Measurements from ENCODE around the gene CIRBP. TPM values are rescaled to one million over a fixed set of nuclear protein-coding genes. Genes with fewer than 3 reads are reported as not detected.
"Not testable (repeated sequence)": the region's sequence is repeated elsewhere in the genome, so short reads cannot be mapped to it uniquely, and the experiment has no call there.

The CIRBP gene
- total RNA-seq, 1 donor from 2014 or later = 315 TPM

- no peak for DNase-seq (ENCODE audit: low spot score)
- no peak overlapping the region for H3K4me3 Mint-ChIP-seq (ENCODE audit: unreplicated experiment)
- TF ChIP-seq, protein P1, sequence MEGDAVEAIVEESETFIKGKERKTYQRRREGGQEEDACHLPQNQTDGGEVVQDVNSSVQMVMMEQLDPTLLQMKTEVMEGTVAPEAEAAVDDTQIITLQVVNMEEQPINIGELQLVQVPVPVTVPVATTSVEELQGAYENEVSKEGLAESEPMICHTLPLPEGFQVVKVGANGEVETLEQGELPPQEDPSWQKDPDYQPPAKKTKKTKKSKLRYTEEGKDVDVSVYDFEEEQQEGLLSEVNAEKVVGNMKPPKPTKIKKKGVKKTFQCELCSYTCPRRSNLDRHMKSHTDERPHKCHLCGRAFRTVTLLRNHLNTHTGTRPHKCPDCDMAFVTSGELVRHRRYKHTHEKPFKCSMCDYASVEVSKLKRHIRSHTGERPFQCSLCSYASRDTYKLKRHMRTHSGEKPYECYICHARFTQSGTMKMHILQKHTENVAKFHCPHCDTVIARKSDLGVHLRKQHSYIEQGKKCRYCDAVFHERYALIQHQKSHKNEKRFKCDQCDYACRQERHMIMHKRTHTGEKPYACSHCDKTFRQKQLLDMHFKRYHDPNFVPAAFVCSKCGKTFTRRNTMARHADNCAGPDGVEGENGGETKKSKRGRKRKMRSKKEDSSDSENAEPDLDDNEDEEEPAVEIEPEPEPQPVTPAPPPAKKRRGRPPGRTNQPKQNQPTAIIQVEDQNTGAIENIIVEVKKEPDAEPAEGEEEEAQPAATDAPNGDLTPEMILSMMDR (IDR thresholded peaks at IDR 0.05; ENCODE audit: unreplicated experiment) = no peak
- no peak overlapping the region for H3K27ac Mint-ChIP-seq (ENCODE audit: unreplicated experiment)
- no peaks in the 10 kb centered on the region for H3K9me3 Mint-ChIP-seq (ENCODE audit: unreplicated experiment)
- H3K36me3 Mint-ChIP-seq (ENCODE audit: low read depth, unreplicated experiment) = no peaks in the 10 kb centered on the region
- H3K4me1 Mint-ChIP-seq (ENCODE audit: unreplicated experiment) = peaks cover 7% of the 10 kb centered on the region
- H3K27me3 Mint-ChIP-seq (ENCODE audit: unreplicated experiment) = peaks cover 17% of the 10 kb centered on the region
Observed at GRCh38 chr19:1245494-1246264, 23.5 kb upstream of the CIRBP start.

DNA sequence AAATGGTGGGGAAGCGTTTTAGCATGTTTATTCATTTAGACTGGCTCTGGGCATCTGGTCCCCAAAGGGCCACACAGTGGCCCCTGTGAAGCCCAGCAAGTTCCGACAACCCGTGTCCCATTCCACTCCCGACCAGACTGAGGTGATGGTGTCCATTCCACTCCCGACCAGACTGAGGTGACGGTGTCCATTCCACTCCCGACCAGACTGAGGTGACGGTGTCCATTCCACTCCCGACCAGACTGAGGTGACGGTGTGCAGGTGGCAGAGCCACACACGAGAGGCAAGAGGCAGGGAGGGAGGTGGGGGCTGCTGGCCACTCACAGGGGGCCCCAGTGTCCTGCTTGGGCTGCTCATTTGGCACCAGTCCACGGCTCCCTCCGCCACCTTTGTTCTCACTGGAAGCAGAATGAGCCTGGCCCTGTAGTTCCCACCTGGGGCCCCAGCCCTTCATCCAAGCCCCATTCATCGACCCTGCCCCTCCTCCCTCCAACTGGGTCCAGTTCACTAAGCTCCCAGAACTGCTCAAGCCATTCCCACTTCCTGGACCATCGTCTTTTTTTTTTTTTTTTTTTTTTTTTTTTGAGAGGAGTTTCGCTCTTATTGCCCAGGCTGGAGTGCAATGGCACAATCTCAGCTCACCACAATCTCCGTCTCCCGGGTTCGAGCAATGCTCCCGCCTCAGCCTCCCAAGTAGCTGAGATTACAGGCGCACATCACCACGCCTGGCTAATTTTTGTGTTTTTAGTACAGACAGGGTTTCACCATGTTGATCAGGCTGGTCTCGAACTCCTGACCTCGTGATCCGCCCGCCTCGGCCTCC is 22.7 kb upstream of the CIRBP start:
- not testable (repeated sequence) for H3K4me3 Mint-ChIP-seq (ENCODE audit: unreplicated experiment); DNase-seq (ENCODE audit: low spot score); H3K27ac Mint-ChIP-seq (ENCODE audit: unreplicated experiment); H3K4me1 Mint-ChIP-seq (ENCODE audit: unreplicated experiment); H3K36me3 Mint-ChIP-seq (ENCODE audit: low read depth, unreplicated experiment); H3K9me3 Mint-ChIP-seq (ENCODE audit: unreplicated experiment)
- peaks cover 17% of the 10 kb centered on the region for H3K27me3 Mint-ChIP-seq (ENCODE audit: unreplicated experiment)

DNA sequence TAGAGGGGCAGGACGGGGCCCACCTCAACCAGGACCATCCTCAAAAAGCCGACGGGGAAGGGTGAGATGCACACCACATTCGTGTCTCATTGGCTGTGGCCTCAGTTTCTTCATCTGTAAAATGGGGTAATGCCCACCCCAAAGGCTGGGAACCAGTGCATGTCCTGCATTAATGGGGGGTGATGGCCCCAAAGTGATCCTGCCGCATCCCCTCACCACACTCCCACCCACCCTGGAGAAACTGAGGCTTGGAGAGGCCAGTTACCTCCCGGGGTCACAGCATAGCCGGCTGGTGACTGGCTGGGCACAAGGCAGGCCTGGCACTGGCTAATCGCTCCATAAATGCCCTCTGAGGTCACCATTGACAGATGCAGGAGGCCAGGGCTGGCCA is 21.4 kb upstream of the CIRBP start:
- TF ChIP-seq, protein P1 (IDR thresholded peaks at IDR 0.05; ENCODE audit: unreplicated experiment) = no peak
- peaks cover 2% of the 10 kb centered on the region for H3K4me1 Mint-ChIP-seq (ENCODE audit: unreplicated experiment)
- peaks cover 5% of the 10 kb centered on the region for H3K36me3 Mint-ChIP-seq (ENCODE audit: low read depth, unreplicated experiment)
- DNase-seq (ENCODE audit: low spot score) = no peak
- peaks cover 16% of the 10 kb centered on the region for H3K27me3 Mint-ChIP-seq (ENCODE audit: unreplicated experiment)
- no peak overlapping the region for H3K27ac Mint-ChIP-seq (ENCODE audit: unreplicated experiment)
- H3K4me3 Mint-ChIP-seq (ENCODE audit: unreplicated experiment) = peak overlapping the region; percentile 47
- no peaks in the 10 kb centered on the region for H3K9me3 Mint-ChIP-seq (ENCODE audit: unreplicated experiment)

DNA sequence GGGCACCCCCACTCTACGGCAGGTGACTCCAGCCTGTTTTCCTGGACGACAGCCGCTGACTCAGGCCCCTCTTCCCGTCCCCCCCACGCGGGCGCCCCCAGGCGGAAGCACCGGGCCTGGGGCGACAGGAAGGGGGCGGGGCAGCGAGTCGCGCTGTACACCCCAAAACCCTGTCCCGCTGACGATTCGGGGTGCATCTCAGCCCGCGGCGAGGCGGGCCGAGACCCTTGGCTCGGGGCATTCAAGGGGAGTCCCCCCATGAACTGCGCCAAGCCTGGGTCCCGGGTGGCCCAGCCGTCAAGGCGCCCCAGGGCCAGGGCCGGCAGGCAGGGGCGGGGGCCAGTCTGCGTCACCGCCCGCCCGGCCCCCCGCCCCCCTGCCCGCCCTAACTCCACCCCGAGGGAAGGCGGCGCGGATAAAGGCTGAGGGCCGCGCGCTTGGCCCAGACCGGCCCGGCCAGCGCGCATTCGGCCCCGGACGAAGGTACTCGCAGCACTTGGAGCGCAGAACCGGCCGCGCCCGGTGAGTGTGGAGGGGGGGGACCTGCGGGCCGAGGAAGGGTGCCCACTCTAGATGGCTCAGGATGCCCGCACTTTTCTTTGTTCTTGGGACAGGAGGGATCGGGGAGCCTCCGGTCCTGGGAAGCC is 20.9 kb upstream of the CIRBP start, which contains the start of gene MIDN:
TSS of gene MIDN (plus strand) at position 445 of the 647 bp plus-strand sequence. CDS start 1,714 bp downstream, outside the sequence.
- TF ChIP-seq, protein P1 (IDR thresholded peaks at IDR 0.05; ENCODE audit: unreplicated experiment) = no peak
- peaks cover 12% of the 10 kb centered on the region for H3K27me3 Mint-ChIP-seq (ENCODE audit: unreplicated experiment)
- DNase-seq (ENCODE audit: low spot score) = peak; percentile 84
- H3K4me1 Mint-ChIP-seq (ENCODE audit: unreplicated experiment) = peaks cover 2% of the 10 kb centered on the region
- H3K4me3 Mint-ChIP-seq (ENCODE audit: unreplicated experiment) = peak within 1 kb of the TSS; percentile 84
- peak within 1 kb of the TSS; percentile 90 for H3K27ac Mint-ChIP-seq (ENCODE audit: unreplicated experiment)
- no peaks in the 10 kb centered on the region for H3K9me3 Mint-ChIP-seq (ENCODE audit: unreplicated experiment)
- peaks cover 5% of the 10 kb centered on the region for H3K36me3 Mint-ChIP-seq (ENCODE audit: low read depth, unreplicated experiment)

DNA sequence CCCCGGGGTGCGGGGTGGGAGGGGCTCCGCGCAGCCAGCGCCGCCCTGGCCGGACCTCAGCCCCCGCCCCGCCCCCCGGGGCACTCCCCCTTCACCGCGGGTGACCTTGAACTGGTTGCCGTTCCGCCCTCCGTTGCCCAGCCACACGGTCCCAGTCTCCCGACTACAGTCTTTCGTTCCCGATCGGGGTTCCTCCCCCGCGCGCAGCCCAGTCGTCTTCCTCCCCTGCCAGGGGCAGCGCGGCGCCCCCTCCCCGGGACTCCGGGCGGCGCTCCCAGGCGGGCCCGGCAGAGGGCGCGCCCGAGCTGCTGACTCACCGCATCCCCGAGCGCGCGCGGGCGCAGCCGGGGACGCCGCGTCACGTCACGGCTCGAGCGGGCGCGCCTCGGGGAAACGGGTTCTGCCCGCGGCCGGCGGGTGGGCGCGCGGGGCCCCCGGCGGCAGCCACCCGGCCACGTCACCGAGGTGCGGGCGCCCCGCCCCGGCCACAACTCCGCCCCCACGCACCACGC is 20.3 kb upstream of the CIRBP start:
- TF ChIP-seq, protein P1 (IDR thresholded peaks at IDR 0.05; ENCODE audit: unreplicated experiment) = peak; percentile 78

More for the DNA sequence above, 20.3 kb upstream of the CIRBP start:
- peaks cover 5% of the 10 kb centered on the region for H3K36me3 Mint-ChIP-seq (ENCODE audit: low read depth, unreplicated experiment)
- H3K27ac Mint-ChIP-seq (ENCODE audit: unreplicated experiment) = peak overlapping the region; percentile 90
- H3K4me1 Mint-ChIP-seq (ENCODE audit: unreplicated experiment) = peaks cover 2% of the 10 kb centered on the region
- H3K27me3 Mint-ChIP-seq (ENCODE audit: unreplicated experiment) = peaks cover 12% of the 10 kb centered on the region
- peak; percentile 86 for DNase-seq (ENCODE audit: low spot score)
- H3K4me3 Mint-ChIP-seq (ENCODE audit: unreplicated experiment) = peak overlapping the region; percentile 84
- H3K9me3 Mint-ChIP-seq (ENCODE audit: unreplicated experiment) = no peaks in the 10 kb centered on the region

Measured in endothelial cell (in vitro differentiated cells).